Activated CD4-positive, alpha-beta memory T cell treated with anti-CD3 and anti-CD28 coated beads, Interleukin-2, amount 10 ng/mL, durations not matched to agents 7 days and 5 days (primary cell): ENCODE data around the gene SND1. TPM values are rescaled to one million over a fixed set of nuclear protein-coding genes. Genes with fewer than 3 reads are reported as not detected.

Experiments used
- CTCF ChIA-PET: fragments of 350-600 bp; sonication (Branson Sonifier 250); formaldehyde crosslinking; loops from one replicate; lab custom pipeline; 2021; ENCODE audit warnings: antibody characterized with exemption, inconsistent platforms; lab: Charles Lee
- POLR2A ChIA-PET: fragments of 350-600 bp; sonication (Branson Sonifier 250); formaldehyde crosslinking; loops from one replicate; lab custom pipeline; 2021; ENCODE audit warnings: antibody characterized with exemption; lab: Charles Lee
- DNase-seq: peaks from one replicate; pipeline ENCODE4 v3.0.0-alpha.2; 2020
- H3K27ac Mint-ChIP-seq: one replicate; pipeline ENCODE4 v1.8.0; 2021; ENCODE audit warnings: mild to moderate bottlenecking, mixed read lengths
- H3K27me3 Mint-ChIP-seq: one replicate; pipeline ENCODE4 v1.8.0; 2021; ENCODE audit warnings: mixed read lengths
- H3K36me3 Mint-ChIP-seq: one replicate; pipeline ENCODE4 v1.8.0; 2021; ENCODE audit warnings: low read depth, mixed read lengths
- H3K4me1 Mint-ChIP-seq: one replicate; pipeline ENCODE4 v1.8.0; 2021; ENCODE audit warnings: mixed read lengths
- H3K4me3 Mint-ChIP-seq: one replicate; pipeline ENCODE4 v1.8.0; 2021; ENCODE audit warnings: mild to moderate bottlenecking, mixed read lengths
- H3K9me3 Mint-ChIP-seq: one replicate; pipeline ENCODE4 v1.8.0; 2021; ENCODE audit warnings: mixed read lengths
- total RNA-seq, 2 experiments: library from RNA; stranded (reverse); gene quantifications; one replicate each; pipeline ENCODE4 v1.2.3, GENCODE V29; 2021

The SND1 gene
- total RNA-seq, 2 experiments from 2014 or later, result 171 to 175 TPM

GRCh38 chr7:127940381-127941160 is 288.6 kb downstream of the SND1 start:
- H3K4me1 Mint-ChIP-seq, result no peaks in the 10 kb centered on the region
- no peaks in the 10 kb centered on the region for H3K9me3 Mint-ChIP-seq
- no peak overlapping the region for H3K4me3 Mint-ChIP-seq
- H3K27me3 Mint-ChIP-seq, result no peaks in the 10 kb centered on the region
- POLR2A ChIA-PET, result no interaction called here
- DNase-seq, result no peak
- H3K27ac Mint-ChIP-seq, result no peak overlapping the region
- CTCF ChIA-PET, result interaction anchor here (0.7 kb wide), 1 partner anchor 9 kb away, joined by 3 read pairs; no protein-coding TSS in a partner anchor
- H3K36me3 Mint-ChIP-seq, result peaks cover 13% of the 10 kb centered on the region

- peaks cover 3% of the 10 kb centered on the region for H3K4me1 Mint-ChIP-seq
- no peak overlapping the region for H3K4me3 Mint-ChIP-seq
- CTCF ChIA-PET, result interaction anchor here (0.7 kb wide), 1 partner anchor 10 kb away, joined by 3 read pairs; no protein-coding TSS in a partner anchor
- no peaks in the 10 kb centered on the region for H3K9me3 Mint-ChIP-seq
- H3K36me3 Mint-ChIP-seq, result peaks cover 13% of the 10 kb centered on the region
- no peak overlapping the region for H3K27ac Mint-ChIP-seq
- H3K27me3 Mint-ChIP-seq, result no peaks in the 10 kb centered on the region
- no peak for DNase-seq
- POLR2A ChIA-PET, result no interaction called here
Observed at GRCh38 chr7:127941476-127942210, 289.6 kb downstream of the SND1 start.

GRCh38 chr7:127943541-127944521 is 291.8 kb downstream of the SND1 start:
- Mint-ChIP-seq H3K27me3 (no peaks in the 10 kb centered on the region), H3K36me3 (peaks cover 20% of the 10 kb centered on the region), H3K9me3 (no peaks in the 10 kb centered on the region), H3K27ac (no peak overlapping the region), H3K4me3 (no peak overlapping the region), H3K4me1 (peaks cover 3% of the 10 kb centered on the region)
- no peak for DNase-seq
- CTCF ChIA-PET, result no interaction called here
- POLR2A ChIA-PET, result no interaction called here

GRCh38 chr7:127946111-127946510 is 294.1 kb downstream of the SND1 start:
- CTCF ChIA-PET, result no interaction called here
- Mint-ChIP-seq H3K4me3 (no peak overlapping the region), H3K27ac (no peak overlapping the region), H3K4me1 (peaks cover 3% of the 10 kb centered on the region), H3K36me3 (peaks cover 20% of the 10 kb centered on the region), H3K9me3 (no peaks in the 10 kb centered on the region), H3K27me3 (no peaks in the 10 kb centered on the region)
- DNase-seq, result no peak
- POLR2A ChIA-PET, result no interaction called here

DNA sequence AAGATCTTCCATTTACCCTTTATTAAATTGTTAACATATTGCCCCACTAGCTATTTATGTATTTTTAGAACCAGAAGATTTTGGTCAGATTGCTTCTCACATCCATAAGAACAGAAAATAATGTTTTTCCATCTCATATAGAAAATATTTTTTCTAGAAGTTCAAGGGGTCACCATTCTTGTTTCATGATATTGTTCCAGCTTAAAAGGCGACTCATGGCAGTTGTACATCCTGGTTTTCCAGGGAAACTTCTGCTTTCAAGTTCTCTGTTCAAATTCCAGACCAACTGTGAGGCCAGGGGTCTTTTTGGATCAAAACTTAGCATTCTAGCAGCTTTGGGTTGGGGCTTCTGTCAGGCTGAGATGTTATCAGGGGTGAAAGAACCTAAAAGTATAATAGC is 294.9 kb downstream of the SND1 start:
- H3K4me1 Mint-ChIP-seq, result peaks cover 3% of the 10 kb centered on the region
- DNase-seq, result no peak
- H3K9me3 Mint-ChIP-seq, result no peaks in the 10 kb centered on the region
- H3K27ac Mint-ChIP-seq, result no peak overlapping the region
- H3K4me3 Mint-ChIP-seq, result no peak overlapping the region
- POLR2A ChIA-PET, result no interaction called here
- CTCF ChIA-PET, result no interaction called here
- H3K27me3 Mint-ChIP-seq, result no peaks in the 10 kb centered on the region
- H3K36me3 Mint-ChIP-seq, result peaks cover 20% of the 10 kb centered on the region

GRCh38 chr7:127948312-127948711 is 296.3 kb downstream of the SND1 start:
- H3K4me3 Mint-ChIP-seq, result no peak overlapping the region
- peaks cover 17% of the 10 kb centered on the region for H3K36me3 Mint-ChIP-seq
- no peaks in the 10 kb centered on the region for H3K9me3 Mint-ChIP-seq
- H3K4me1 Mint-ChIP-seq, result peaks cover 3% of the 10 kb centered on the region
- no peaks in the 10 kb centered on the region for H3K27me3 Mint-ChIP-seq
- ChIA-PET CTCF (no interaction called here), POLR2A (no interaction called here)
- H3K27ac Mint-ChIP-seq, result no peak overlapping the region
- no peak for DNase-seq

- Mint-ChIP-seq H3K4me3 (no peak overlapping the region), H3K36me3 (peaks cover 13% of the 10 kb centered on the region), H3K4me1 (peaks cover 3% of the 10 kb centered on the region), H3K27ac (no peak overlapping the region), H3K27me3 (no peaks in the 10 kb centered on the region), H3K9me3 (no peaks in the 10 kb centered on the region)
- DNase-seq, result no peak
- ChIA-PET CTCF (no interaction called here), POLR2A (no interaction called here)
Observed at GRCh38 chr7:127948930-127949329, 296.9 kb downstream of the SND1 start.

GRCh38 chr7:127949769-127950222 is 297.8 kb downstream of the SND1 start:
- ChIA-PET POLR2A (no interaction called here), CTCF (no interaction called here)
- peaks cover 3% of the 10 kb centered on the region for H3K4me1 Mint-ChIP-seq
- H3K36me3 Mint-ChIP-seq, result peaks cover 9% of the 10 kb centered on the region
- H3K27ac Mint-ChIP-seq, result no peak overlapping the region
- H3K27me3 Mint-ChIP-seq, result no peaks in the 10 kb centered on the region
- H3K9me3 Mint-ChIP-seq, result no peaks in the 10 kb centered on the region
- H3K4me3 Mint-ChIP-seq, result no peak overlapping the region
- DNase-seq, result no peak

DNA sequence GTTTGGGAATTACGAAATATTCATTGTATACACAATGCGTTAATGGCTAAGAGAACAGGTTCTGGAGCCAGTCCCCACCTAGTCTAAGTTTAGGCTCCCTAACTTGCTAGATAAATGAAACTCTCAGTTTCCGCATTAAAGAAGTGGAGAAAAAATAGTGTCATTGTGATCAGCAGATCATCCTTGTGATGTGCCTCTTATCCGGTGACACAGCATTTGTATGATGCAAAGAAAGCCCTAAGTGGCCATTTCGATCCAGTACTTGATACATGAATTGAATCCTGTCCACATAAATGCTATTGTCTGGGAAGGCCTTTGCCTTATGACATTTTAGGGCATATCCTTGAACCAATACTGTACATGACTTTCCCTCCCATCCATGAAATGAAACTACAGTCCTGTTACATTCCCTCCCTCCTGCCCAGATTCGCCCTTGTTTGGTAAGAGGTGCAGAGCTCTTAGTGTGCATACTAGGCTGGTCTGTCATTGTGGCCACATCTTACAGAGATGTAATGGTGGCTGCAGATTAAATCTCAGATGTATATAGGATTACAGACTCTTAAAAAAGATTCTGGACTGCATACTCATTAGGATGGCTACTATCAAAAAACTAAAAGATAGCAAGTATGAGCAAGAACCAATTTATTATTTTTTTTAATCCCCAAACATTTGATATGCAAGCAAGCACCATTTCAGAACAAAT is 298.4 kb downstream of the SND1 start:
- POLR2A ChIA-PET, result no interaction called here

GRCh38 chr7:127953423-127954356 is 301.7 kb downstream of the SND1 start:
- no peaks in the 10 kb centered on the region for H3K4me1 Mint-ChIP-seq
- ChIA-PET POLR2A (no interaction called here), CTCF (no interaction called here)
- no peaks in the 10 kb centered on the region for H3K9me3 Mint-ChIP-seq
- no peaks in the 10 kb centered on the region for H3K36me3 Mint-ChIP-seq
- no peaks in the 10 kb centered on the region for H3K27me3 Mint-ChIP-seq
- no peak for DNase-seq
- no peak overlapping the region for H3K27ac Mint-ChIP-seq
- no peak overlapping the region for H3K4me3 Mint-ChIP-seq

More for the DNA sequence above, 298.4 kb downstream of the SND1 start:
- CTCF ChIA-PET, result no interaction called here
- H3K27ac Mint-ChIP-seq, result no peak overlapping the region
- H3K4me1 Mint-ChIP-seq, result peaks cover 3% of the 10 kb centered on the region
- no peak for DNase-seq
- H3K9me3 Mint-ChIP-seq, result no peaks in the 10 kb centered on the region
- peaks cover 7% of the 10 kb centered on the region for H3K36me3 Mint-ChIP-seq
- H3K4me3 Mint-ChIP-seq, result no peak overlapping the region
- H3K27me3 Mint-ChIP-seq, result no peaks in the 10 kb centered on the region

- H3K36me3 Mint-ChIP-seq, result peaks cover 2% of the 10 kb centered on the region
- POLR2A ChIA-PET, result no interaction called here
- no peaks in the 10 kb centered on the region for H3K9me3 Mint-ChIP-seq
- no peak overlapping the region for H3K4me3 Mint-ChIP-seq
- CTCF ChIA-PET, result no interaction called here
- H3K4me1 Mint-ChIP-seq, result no peaks in the 10 kb centered on the region
- DNase-seq, result no peak
- no peaks in the 10 kb centered on the region for H3K27me3 Mint-ChIP-seq
- no peak overlapping the region for H3K27ac Mint-ChIP-seq
Observed at GRCh38 chr7:127954357-127954748, 302.4 kb downstream of the SND1 start.
